GM21447 (cell line): ENCODE measurements around the gene ZNF618.

Experiments
- ATAC-seq: cut with Tn5 transposase; IDR thresholded peaks from one replicate; pipeline ENCODE4 v1.9.1; 2021; ENCODE audit not compliant: unreplicated experiment

ZNF618 gene

DNA sequence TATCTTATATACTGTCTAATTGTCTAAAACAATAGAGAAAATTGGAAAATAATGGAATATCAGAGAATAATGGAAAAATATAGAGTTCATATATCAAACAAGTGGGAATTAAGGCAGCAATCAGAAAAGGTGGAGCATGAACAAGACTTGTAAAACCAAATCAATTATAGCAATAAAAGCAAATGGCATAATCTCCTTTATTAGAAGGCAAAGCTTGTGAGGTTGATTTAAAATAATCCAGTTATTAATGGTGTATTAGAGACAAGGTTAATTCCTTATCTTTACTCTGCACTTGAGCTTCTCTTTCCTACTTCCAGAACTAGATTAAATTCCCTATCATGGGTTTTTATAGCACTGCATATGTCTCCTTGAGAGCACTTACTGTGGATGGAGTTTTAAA is 137.9 kb downstream of the ZNF618 start:
- no peak for ATAC-seq

DNA sequence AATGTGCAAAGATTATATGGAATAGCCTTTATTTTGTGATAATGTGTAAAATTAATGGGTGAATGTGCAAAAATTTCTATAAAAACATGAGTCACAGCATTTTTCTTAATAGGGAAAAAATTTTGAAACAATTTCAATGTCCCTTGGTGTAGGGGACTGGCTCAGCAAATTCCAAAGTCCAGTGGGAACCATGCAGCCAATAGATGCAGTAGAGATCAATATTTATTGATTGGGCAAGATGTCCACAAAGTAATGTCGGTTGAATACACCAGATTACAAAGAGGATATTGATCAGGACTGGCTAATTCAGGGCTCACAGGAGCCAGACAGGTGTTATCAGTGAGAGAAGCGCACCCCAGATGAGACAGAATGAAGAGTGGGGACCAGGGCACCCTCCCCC is 139.5 kb downstream of the ZNF618 start:
- no peak for ATAC-seq

DNA sequence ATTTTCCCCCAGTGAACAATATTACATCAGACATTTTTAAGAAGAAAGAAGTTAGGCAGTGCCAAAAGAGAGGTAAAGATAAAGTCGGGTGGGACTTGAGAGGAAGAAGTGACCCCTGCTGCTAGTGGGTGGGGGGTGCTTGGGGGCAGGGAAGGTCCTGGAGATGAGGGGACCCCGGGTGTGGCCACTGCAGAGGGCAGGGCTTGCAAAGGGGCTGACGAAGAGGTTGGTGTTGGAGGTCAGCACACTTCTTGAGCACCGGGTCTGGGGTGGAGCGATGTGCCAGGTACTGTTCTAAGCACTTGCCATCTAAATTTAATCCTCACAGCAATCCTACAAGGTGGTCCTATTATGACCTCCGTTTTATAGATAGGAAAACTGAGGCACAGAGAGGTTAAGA is 140.0 kb downstream of the ZNF618 start:
- ATAC-seq: no peak

DNA sequence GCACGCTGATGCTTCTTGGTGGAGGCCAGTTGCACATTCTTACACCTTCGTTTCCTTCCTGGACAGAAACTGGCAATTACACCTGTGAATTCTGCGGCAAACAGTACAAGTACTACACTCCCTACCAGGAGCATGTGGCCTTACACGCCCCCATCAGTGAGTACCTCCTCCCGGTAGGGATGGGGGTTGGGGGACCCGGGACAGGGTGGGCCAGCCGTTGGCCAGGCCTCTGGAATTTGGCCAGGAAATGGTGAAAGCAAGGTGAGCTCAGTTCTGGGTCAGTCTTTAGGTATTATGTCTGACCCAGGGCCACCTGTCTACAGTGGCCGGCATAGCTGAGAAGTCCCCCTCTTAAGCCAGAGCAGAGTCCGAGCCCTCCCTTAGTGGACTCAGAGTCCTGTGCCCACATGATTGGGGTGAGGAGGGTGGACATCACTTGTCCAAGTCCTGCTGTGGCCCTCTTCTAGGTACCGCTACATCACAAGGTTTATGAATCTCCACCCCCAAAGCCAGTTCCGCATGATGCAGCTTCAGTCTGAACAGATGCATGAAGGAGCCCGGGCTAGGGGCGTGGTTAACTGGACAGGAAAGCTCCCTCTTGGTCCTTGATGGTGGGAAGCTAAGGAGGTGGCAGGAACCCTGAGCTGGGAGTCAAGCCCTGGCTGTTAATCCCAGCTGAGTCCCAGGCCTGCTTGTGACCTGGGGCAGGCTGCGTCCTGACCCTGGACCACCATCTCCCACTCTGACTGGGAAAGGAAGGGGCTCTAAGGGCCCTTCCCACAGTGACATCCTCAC is 140.7 kb downstream of the ZNF618 start:
- ATAC-seq: no peak

DNA sequence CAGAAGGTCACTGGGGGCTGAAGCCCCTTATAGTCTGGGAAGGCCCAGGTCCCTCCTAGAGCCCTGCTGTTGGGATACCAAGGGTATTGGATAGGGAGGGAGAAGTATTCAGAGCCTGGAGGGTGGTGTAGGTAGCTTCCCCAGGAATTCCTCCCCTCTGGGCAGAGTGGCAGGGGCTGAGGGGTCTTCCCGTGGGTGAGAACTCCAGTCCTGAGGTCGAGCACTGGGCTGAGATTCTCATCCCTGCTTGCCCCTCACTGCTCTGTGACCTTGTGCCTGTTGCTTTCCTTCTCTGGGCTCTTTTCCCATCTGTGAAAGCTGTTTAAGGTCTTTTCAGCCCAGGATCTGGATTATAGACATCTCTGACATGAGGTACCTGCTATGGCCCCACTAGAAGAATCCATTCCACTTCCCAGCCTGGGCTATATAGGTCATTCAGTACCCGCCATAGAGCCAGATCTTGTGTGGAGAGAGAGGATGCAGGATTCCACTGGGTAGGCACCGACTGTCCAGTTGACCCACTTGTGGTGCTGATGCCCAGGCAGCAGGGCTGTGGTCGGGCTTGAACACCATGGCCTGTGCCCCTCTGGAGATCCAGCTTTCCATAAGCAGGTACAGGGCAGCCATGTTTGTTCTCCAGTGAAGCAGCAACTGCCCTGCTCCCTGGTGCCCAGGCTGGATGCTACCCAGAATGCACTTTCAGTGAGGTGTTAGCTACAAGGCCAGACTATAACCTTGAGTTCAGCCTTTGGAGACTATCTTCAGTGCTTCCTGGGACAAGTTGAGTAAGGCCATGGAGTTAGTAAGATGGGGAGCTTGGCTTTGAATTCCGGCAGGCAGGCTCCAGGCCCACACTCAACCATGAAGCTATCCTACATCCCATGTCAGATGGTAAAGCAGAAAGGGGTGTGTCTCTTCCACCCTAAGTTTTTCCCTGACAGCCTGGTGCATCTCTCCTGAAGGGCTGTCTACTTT is 141.9 kb downstream of the ZNF618 start:
- no peak for ATAC-seq

DNA sequence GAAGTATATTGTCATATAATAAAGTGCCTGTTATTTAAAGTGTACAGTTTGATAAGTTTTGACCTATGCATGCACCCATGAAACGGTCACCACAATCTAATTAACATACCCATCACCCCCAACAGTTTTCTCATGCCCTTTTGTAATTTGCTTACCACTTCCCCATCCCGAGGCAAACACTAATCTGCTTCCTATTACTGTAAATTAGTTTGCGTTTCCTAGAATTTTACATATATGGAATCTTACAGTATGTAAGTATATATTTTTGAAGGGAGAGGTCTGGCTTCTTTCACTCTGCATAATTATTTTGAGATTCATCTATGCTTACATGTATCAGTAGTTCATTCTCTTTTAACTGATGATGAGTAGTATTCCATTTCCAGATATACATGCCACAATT is 145.5 kb downstream of the ZNF618 start:
- ATAC-seq: no peak

DNA sequence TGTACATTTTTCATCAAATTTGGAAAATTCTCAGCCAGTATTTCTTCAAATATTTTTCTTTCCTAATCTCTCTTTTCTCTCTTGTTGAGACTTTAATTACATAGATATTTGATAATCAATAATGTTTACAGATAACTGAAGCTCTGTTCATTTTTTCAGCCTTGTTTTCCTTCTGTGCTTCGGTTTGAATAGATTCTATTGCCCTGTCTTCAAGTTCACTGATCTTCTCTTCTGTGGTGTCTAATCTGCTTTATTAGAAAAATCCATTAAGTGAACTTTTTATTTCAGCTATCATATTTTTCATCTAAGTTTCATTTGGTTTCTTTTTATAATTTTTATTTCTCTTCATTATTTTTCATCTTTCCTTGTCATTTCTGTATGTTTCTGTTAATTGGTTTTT is 147.9 kb downstream of the ZNF618 start:
- ATAC-seq: no peak

DNA sequence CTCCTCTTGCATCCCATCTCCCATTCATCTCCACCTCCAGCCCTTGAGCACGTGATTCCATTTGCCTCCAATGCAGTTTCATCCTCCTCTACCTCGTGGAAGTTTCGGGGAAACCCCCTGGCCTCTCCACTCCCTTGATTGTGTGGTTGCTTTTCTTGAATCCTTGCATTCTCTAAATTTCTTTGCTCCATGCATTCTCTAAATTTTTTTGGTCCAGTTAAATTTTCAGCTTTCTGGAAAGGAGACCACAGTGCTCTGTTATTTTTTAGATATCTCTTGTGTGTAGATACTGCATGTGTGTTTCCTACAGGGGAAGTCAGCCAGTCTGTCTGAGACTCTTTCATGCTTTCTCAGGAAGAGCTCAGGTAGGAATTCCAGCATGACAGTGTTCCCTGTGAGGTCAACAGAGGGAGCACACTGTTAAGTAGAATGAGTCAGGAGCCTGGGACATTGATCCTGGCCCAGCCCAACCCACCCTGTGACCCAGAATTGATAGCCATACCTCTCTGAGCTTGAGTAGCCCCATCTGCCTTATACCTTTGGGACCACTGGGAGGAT is 149.2 kb downstream of the ZNF618 start:
- no peak for ATAC-seq

DNA sequence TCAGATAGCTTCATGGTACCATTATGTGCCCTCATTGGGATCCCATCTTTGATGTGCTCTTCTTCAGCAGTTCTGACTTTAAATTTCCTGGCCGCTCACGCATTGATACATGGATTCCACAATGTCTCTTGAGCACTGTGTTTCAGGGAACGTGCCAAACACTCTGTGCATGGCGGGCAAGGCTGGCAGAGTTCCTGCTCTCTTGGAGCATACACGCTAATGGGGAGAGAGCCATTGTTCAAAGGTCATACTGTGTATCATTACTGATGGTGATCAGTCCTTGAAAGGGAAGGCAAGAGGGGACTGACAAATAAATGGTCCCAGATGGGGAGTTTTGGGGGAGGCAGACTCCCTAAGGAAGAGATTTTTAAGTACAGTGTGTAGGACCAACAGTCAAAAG is 149.7 kb downstream of the ZNF618 start:
- ATAC-seq: no peak

DNA sequence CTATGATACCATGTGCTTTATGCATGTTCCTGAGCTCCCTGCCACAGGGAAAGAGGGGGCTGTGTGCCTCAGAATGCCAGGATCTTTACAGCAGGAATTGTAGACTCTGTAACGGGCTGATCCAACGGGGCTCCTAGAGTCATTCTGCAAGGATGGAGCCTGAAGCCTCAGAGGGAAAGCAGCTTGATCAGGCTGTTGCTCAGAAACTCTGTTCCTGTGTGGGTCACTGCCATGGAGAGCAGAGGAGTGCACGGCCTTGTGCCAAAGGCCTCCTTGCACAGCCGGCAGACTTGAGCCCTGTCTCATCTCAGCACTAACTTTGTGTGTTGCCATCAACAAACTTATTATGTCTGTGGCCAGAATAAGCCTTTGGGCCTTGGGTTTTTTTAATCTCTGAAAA is 150.2 kb downstream of the ZNF618 start:
- ATAC-seq: no peak

DNA sequence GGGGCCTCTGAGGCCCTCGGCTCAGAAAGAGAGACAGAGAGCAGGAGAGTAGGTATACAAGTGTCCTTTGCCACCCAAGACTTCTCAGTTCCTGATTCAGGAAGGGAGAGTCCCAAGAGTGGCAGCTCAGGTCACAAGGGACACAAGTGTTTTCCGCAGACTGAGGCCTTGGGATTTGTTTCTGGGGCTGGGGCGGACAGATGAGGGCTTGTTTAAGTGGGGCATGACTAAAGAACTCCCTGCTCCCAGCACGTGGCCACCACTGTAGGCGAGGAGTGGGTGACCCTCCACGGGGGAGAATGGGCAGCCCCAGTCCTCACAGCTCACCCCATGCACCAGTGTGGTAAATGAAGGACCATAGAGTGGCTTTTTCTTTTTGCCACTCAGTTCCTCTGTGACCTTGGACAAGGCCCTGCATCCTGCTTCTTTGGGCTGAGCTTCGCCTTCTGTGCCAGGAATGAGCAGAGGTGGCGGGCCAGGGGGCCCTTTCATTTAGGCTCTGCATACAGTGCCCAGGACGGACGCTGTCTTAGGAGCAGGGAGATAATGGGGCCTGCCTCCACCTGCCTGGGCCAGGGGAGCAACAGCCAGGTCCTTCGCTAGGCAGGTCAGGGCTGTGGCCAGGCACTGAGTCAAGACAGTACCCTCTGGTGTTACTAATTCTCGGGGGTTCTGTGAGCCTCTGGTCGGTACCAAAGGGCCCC is 151.2 kb downstream of the ZNF618 start:
- no peak for ATAC-seq

DNA sequence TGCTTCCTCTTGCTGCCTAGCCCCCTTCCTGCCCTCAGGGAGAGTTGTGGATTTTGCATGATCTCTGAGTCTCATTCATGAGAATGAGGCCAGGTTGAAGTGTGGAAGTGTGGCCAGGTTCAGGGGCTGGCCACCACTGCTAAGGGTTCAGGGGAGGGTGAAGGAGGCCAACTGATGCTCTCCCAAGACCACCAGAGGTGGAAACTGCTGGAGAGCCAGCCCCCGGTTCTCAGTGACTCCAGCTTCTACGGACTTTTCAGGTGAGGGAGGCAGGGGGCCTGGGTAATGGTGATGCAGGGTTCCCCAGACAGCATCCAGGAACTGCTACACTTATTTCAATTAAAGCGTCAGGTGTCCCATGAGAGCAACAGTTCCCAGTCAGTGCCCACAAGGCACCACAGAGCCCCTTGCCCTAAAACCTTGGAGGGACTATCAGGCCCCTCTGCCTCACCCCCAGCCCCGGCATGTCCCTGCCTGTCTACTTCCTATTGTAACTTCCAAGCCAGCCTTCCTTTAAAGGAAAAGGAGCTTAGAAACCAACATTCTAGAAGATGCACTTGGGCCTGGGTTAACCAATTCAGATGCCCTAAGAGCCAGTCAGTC is 151.9 kb downstream of the ZNF618 start:
- ATAC-seq: no peak

DNA sequence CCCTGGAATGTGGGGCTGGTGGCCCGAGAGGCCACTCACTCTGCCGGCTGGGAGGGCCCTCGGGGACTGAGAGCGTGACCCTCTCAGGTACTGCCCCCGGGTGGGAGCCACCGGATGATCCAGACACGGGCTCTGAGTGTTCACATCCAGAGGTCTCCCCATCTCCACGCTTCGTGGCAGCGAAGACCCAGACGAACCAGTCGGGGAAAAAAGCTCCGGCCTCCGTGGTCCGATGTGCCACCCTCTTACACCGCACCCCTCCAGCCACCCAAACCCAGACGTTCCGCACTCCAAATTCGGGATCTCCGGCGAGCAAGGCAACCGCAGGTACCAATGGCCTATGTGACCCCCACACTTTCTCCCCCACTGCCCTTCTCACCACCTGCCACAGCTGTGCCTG is 152.5 kb downstream of the ZNF618 start:
- ATAC-seq: no peak

DNA sequence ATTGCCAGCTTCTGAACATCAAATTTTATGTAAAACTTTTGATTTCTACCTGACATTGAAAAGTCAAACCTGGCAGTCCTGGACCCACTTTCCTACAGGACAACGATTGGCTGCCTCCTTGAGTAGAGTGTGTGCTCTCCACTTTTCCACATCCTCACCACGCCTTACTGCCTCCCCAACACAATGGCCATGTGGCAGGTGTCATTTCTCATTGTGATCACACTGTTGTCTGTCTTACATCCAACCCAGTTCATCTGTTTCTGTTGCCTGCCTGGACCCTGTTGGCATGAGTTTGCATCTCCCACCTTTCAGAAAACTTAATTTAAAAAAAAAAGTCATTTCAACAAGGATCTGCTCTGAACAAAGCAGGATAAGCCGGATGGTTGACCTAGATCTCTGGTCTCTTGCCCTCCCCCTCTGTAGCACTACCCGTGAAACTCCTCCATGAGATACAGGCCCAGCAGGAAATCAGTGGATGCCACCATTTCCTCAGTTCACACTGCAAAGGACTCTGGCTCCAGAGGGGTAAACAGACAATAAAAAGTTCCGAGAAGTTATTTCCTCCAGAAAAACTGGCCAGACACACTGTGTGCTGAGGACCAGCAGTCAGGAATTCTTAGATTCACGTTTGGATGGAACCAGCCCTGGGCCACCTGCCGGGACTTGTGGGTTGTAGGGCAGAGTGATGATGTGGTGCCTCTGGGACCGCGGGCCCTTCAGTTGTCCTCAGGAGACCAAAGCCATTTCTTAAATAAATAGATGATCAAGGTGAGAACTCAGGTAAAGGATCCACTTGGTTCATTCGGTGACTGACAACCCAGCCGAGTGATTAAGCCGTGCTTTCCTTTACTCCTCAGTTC is 153.4 kb downstream of the ZNF618 start:
- ATAC-seq: no peak

DNA sequence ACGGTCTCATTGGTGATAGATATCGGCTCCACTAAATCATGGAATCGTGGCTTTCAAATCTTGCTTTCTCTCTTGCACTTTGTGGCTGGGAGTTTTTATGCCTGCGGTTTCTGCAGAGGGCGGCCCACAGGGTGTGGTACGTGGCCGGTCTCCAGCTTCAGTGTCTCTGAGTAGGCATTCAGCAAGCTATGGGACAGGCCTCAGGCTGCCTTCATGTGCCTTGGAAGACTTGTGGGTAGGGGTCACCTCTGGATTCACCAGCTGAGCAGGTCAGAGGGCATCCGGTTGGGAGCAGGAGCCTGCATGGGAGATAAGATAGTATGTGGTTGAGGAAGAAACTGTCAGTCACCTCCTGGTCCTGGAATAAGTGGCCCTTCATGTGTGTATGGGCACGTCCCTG is 154.3 kb downstream of the ZNF618 start:
- ATAC-seq: no peak

DNA sequence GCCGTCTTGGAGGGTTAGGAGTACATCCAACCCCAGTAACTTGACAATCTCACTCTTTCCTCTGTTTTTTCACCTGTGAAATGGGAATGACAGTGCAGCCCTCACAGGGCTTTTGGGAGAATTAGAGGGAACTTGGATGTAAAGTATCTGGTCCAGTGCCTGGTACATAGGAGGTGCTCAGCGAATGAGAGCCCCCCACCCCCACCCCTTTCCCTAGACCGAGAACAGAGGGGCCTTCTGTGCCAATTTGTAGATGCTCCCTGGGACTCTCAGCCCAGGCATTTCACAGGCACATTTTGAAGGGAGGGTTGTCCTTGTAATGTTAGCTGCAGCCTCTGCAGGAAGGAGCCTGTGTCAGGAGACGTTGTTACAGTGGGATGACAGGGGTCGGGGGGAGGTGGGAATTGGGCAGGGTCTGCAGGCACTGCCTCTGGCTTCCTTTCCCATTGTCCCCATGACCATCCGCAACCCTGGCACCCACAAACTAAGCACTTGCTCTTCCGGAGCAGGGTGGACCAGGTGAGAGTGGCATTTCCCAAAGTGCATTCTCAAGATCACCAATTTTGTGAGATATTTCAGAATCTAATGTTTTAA is 155.0 kb downstream of the ZNF618 start:
- ATAC-seq: no peak

DNA sequence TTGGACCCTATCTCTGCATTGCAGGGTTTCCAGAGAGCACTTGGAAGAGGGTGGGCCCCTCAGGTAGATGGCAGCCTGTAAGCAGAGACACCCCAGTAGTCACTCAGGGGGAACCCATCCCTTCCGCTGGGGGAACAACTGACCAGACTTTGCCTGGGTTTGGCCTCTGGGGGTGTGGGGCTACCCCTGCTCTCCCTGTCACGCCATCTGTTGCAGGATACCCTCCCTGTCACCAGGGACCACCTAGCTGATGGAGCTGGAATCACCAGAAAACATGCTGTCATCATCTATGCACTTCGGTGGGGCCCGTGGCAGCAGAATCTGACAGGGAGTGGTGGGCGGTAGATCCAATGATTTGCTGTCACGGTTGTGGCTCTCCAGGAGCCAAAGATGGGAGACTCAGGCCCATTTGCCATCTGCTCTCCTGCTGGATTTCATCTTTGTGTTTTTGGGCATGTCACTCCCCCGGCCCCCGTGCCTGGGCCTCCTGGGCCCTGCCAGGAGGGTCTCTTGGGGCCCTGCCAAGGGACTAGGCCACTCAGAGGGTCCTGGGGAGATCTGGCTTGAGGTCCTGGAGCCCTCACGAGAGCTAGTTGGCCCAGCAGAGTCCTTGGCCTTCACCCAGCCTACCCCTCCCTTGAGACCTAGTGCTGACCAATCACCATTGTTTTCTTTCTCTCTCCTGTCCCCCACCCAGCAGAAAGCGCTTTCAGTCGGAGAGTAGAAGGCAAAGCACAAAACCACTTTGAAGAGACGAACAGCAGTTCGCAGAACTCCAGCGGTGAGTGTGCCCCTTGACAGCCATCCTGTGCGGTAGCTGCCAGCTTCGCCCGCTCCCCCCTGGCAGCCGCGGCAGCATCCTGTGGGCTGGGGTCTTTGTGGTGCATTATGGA is 156.1 kb downstream of the ZNF618 start:
- no peak for ATAC-seq

DNA sequence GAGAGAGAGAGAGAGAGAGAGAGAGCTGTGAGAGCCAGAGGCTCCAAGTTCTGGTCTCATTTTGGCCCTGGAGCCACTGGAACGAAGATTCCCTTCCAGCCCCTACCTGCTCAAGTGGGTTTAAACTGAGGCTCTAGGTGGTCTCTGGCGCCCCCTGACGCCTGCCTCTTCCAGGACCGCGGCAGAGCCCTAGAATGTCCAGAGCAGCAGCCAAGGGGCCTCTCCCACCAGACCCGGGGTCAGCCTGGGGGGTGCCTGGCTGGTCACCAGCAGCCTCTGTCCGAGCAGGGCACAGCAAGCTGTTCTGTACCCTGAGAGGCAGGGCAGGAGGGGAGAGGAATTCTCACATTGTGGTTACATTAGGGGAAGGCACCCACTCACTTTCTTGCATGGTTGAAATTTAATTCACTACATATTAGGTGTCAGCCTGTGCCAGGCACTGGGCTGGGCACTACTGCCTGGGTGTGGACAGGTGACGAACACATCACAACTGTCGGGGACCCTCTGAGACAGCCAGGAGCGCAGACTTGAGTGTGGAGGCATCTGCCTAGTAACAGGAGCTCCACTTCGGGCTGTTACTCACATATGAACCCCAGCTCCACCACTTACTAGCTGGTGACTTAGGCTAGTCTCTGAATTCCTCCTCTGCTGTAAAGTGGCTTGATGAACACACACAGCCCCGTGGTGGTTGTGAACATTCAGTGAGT is 157.4 kb downstream of the ZNF618 start:
- ATAC-seq: no peak
